WERI-Rb-1 (cell line): ENCODE measurements around the gene C16orf96.

Source experiments
- DNase-seq: peaks from one replicate; pipeline ENCODE4 v3.0.0-alpha.2; 2020
- H3K27ac ChIP-seq: fragments of 250-450 bp; sonication (Bioruptor Pico); 2 replicates; pipeline ENCODE4 v1.5.1; 2020; ENCODE audit warnings: mild to moderate bottlenecking, moderate library complexity
- H3K27me3 ChIP-seq: fragments of 250-450 bp; sonication (Bioruptor Pico); 2 replicates; pipeline ENCODE4 v1.5.1; 2021; ENCODE audit warnings: mild to moderate bottlenecking, low read depth, moderate library complexity; ENCODE audit not compliant: insufficient read depth, severe bottlenecking
- H3K36me3 ChIP-seq: fragments of 250-450 bp; sonication (Bioruptor Pico); 2 replicates; pipeline ENCODE4 v1.5.1; 2020; ENCODE audit warnings: mild to moderate bottlenecking, moderate library complexity
- H3K4me3 ChIP-seq: 2 replicates; pipeline ENCODE4 v1.5.1; 2011; ENCODE audit warnings: low read depth, mild to moderate bottlenecking, control low read depth, low read length
- H3K9me3 ChIP-seq: fragments of 250-450 bp; sonication (Bioruptor Pico); 2 replicates; pipeline ENCODE4 v1.5.1; 2021; ENCODE audit warnings: mild to moderate bottlenecking, moderate library complexity; ENCODE audit not compliant: severe bottlenecking
- TF ChIP-seq, protein P1 (sequence below): IDR thresholded peaks from 2 replicates; pipeline ENCODE4 v1.5.1; 2011; ENCODE audit warnings: low read depth, mild to moderate bottlenecking, control low read depth, inconsistent platforms, low read length

The C16orf96 gene

DNA sequence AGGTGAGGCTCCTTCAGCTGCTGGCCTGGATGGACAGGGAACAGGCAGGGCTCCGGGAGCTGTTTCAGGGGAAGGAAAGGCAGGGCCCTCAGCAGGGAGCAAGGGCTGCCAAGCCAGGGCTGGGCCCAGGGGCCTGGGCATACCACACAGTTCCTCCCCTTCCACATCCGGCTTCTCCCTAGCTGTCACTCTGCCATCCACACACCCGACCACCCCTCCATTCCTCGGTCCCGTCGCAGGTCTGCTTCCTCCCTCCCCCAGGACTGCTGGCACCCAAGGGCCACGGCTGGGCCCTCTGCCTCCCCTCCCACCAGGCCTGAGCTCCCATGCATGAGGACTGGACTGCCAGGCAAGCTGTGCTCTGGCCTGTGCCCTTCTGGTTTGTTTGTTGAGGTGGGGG is 41.5 kb upstream of the C16orf96 start:
- H3K9me3 ChIP-seq = no peaks in the 10 kb centered on the region
- H3K27ac ChIP-seq = no peak overlapping the region
- no peaks in the 10 kb centered on the region for H3K27me3 ChIP-seq
- TF ChIP-seq, protein P1, sequence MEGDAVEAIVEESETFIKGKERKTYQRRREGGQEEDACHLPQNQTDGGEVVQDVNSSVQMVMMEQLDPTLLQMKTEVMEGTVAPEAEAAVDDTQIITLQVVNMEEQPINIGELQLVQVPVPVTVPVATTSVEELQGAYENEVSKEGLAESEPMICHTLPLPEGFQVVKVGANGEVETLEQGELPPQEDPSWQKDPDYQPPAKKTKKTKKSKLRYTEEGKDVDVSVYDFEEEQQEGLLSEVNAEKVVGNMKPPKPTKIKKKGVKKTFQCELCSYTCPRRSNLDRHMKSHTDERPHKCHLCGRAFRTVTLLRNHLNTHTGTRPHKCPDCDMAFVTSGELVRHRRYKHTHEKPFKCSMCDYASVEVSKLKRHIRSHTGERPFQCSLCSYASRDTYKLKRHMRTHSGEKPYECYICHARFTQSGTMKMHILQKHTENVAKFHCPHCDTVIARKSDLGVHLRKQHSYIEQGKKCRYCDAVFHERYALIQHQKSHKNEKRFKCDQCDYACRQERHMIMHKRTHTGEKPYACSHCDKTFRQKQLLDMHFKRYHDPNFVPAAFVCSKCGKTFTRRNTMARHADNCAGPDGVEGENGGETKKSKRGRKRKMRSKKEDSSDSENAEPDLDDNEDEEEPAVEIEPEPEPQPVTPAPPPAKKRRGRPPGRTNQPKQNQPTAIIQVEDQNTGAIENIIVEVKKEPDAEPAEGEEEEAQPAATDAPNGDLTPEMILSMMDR = no peak
- H3K36me3 ChIP-seq = peaks cover 45% of the 10 kb centered on the region
- H3K4me3 ChIP-seq = no peak overlapping the region
- no peak for DNase-seq

GRCh38 chr16:4515611-4516233 is 40.4 kb upstream of the C16orf96 start:
- no peak overlapping the region for H3K27ac ChIP-seq
- peaks cover 34% of the 10 kb centered on the region for H3K36me3 ChIP-seq
- no peak overlapping the region for H3K4me3 ChIP-seq

DNA sequence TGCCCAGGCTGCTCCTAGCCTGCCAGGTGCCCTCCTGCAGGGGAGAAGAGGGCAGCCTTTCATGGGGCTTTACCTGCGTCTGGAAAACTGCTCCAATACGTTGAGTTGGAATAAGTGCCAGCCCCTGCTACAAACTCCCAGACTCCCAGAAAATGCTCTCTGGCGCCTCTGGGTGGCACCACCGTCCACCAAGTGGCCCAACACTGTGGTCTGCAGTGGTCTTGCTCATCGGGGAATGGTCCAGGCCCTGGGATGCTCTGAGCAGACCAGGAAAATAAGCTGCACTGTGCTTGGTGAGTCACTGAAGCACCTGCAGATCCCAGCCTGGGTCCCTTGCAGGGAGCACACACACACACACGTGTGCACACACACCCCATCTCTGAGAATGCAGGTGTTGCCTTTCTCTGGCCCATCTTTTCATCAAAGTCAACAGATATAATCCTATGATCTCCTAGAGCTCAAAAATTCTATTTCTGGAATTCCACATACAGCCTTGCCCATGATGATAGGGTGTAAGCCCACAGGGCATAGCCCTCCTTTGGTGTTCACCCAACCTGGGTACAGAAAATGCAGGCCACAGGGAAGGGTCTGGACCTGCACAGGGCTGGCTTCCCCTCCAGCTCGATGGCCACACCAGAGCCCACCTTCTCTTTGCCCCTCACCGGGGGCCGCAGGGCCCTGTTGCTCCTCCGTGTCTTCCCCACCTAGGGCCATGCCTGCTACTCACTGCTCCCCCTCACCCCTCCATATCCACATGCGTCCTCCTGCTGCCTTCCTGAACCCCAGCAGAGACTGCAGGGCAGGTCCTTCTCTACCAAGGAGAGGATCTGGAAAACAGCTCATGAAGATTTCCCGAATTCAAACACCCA is 38.1 kb upstream of the C16orf96 start:
- peaks cover 14% of the 10 kb centered on the region for H3K36me3 ChIP-seq
- H3K4me3 ChIP-seq = no peak overlapping the region
- H3K27ac ChIP-seq = no peak overlapping the region; the same call in 1 of the 2 replicates
- DNase-seq = peak; percentile 77
- TF ChIP-seq, protein P1 = peak; percentile 91
- H3K27me3 ChIP-seq = no peaks in the 10 kb centered on the region
- no peaks in the 10 kb centered on the region for H3K9me3 ChIP-seq

More at GRCh38 chr16:4515611-4516233, 40.4 kb upstream of the C16orf96 start:
- H3K27me3 ChIP-seq = no peaks in the 10 kb centered on the region
- H3K9me3 ChIP-seq = no peaks in the 10 kb centered on the region
- no peak for DNase-seq
- TF ChIP-seq, protein P1 = no peak

- TF ChIP-seq, protein P1 = no peak
- Histone ChIP-seq H3K27me3 (no peaks in the 10 kb centered on the region), H3K9me3 (no peaks in the 10 kb centered on the region), H3K36me3 (peaks cover under 1% of the 10 kb centered on the region), H3K4me3 (no peak overlapping the region), H3K27ac (peak overlapping the region; percentile 63)
- DNase-seq = peak; percentile 88
These were observed 36.7 kb upstream of the C16orf96 start for GRCh38 chr16:4519274-4520058.

- H3K27me3 ChIP-seq = no peaks in the 10 kb centered on the region
- H3K27ac ChIP-seq = peak overlapping the region; percentile 33
- DNase-seq = no peak
- H3K9me3 ChIP-seq = no peaks in the 10 kb centered on the region
- H3K4me3 ChIP-seq = no peak overlapping the region
- TF ChIP-seq, protein P1 = no peak
- H3K36me3 ChIP-seq = no peaks in the 10 kb centered on the region; the same call in none of the 2 replicates
These were observed 35.2 kb upstream of the C16orf96 start for GRCh38 chr16:4520913-4521312.
